KMS-11 (cell line): Measurements from ENCODE around the gene UBTD2.

ENCODE experiments used
- H2AFZ ChIP-seq: fragments of 200-600 bp; sonication (generic); 2 replicates; pipeline ENCODE4 v1.6.1; 2016; ENCODE audit warnings: antibody characterized with exemption, mixed run types, low read depth
- H3K27ac ChIP-seq: fragments of 200-600 bp; sonication (generic); 2 replicates; pipeline ENCODE4 v1.6.1; 2016; ENCODE audit warnings: mild to moderate bottlenecking, mixed run types
- H3K27me3 ChIP-seq: fragments of 200-600 bp; sonication (generic); 2 replicates; pipeline ENCODE4 v1.6.1; 2017; ENCODE audit warnings: mild to moderate bottlenecking, low read depth, mixed run types, moderate library complexity; ENCODE audit not compliant: insufficient read depth
- H3K36me3 ChIP-seq: fragments of 200-600 bp; sonication (generic); 2 replicates; pipeline ENCODE4 v1.6.1; 2017; ENCODE audit warnings: mild to moderate bottlenecking, mixed run types; ENCODE audit not compliant: insufficient read depth
- H3K4me1 ChIP-seq: fragments of 200-600 bp; sonication (generic); 2 replicates; pipeline ENCODE4 v1.6.1; 2016; ENCODE audit warnings: mild to moderate bottlenecking, low read depth, mixed run types; ENCODE audit not compliant: poor library complexity, severe bottlenecking
- H3K4me2 ChIP-seq: fragments of 200-600 bp; sonication (generic); 2 replicates; pipeline ENCODE4 v1.7.0; 2016; ENCODE audit warnings: mild to moderate bottlenecking, mixed run types
- H3K4me3 ChIP-seq: fragments of 200-600 bp; sonication (generic); IDR thresholded peaks from 2 replicates; pipeline ENCODE4 v1.6.1; 2017; ENCODE audit warnings: low read depth, low read length, mixed read lengths; ENCODE audit not compliant: insufficient read depth
- H3K79me2 ChIP-seq: fragments of 200-600 bp; sonication (generic); 2 replicates; pipeline ENCODE4 v1.6.1; 2016; ENCODE audit warnings: low read depth, mixed run types; ENCODE audit not compliant: insufficient read depth
- H3K9ac ChIP-seq: fragments of 200-600 bp; sonication (generic); 2 replicates; pipeline ENCODE4 v1.6.1; 2016; ENCODE audit warnings: mild to moderate bottlenecking, mixed run types
- H4K20me1 ChIP-seq: fragments of 200-600 bp; sonication (generic); 2 replicates; pipeline ENCODE4 v1.6.1; 2016; ENCODE audit warnings: mild to moderate bottlenecking, mixed run types; ENCODE audit not compliant: insufficient read depth
- CTCF ChIP-seq: fragments of 200-600 bp; sonication (generic); conservative IDR thresholded peaks from 2 replicates; pipeline ENCODE4 v1.6.1; 2017; ENCODE audit warnings: low read depth, mild to moderate bottlenecking, antibody characterized with exemption, low read length, moderate library complexity, mixed read lengths

UBTD2 gene

GRCh38 chr5:172285226-172286143, 1.9 kb upstream of the UBTD2 start:
- no peak for TF ChIP-seq CTCF
- Histone ChIP-seq H3K36me3 (no peaks in the 10 kb centered on the region), H3K79me2 (no peaks in the 10 kb centered on the region), H2AFZ (no peak overlapping the region), H3K27me3 (no peaks in the 10 kb centered on the region), H3K4me1 (peaks cover 4% of the 10 kb centered on the region), H3K27ac (no peak overlapping the region), H3K4me2 (peak overlapping the region; percentile 76; the same call in 1 of the 2 replicates), H3K4me3 (no peak overlapping the region), H3K9ac (no peak overlapping the region), H4K20me1 (no peaks in the 10 kb centered on the region)

DNA sequence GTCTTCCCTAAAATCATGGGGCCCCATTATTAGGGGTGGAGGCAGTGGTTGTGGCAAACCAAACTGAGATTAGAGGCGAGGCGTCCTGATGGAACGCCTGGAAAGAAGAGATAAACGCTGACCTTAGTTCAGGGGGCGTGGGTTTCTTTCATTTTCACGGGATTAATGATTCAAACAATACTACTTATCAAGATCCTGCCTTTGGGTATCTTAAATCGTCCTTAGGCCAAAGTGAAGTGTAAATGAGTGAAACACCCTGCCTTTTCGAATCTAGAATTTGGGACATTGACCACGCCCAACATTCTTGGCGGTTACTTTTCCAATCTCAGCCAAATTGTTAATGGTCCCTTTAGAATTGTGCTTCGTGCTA, 1.0 kb upstream of the UBTD2 start:
- Histone ChIP-seq H3K4me3 (no peak overlapping the region), H2AFZ (peak overlapping the region; percentile 49), H3K27me3 (no peaks in the 10 kb centered on the region), H3K9ac (peak overlapping the region; percentile 15; the same call in 1 of the 2 replicates), H3K36me3 (no peaks in the 10 kb centered on the region), H3K4me1 (peaks cover 4% of the 10 kb centered on the region), H3K4me2 (peak overlapping the region; percentile 76), H4K20me1 (no peaks in the 10 kb centered on the region), H3K79me2 (no peaks in the 10 kb centered on the region), H3K27ac (no peak overlapping the region)
- no peak for TF ChIP-seq CTCF

GRCh38 chr5:172283862-172284610, 472 bp upstream of the UBTD2 start:
- Histone ChIP-seq H4K20me1 (no peaks in the 10 kb centered on the region), H3K4me2 (peak overlapping the region; percentile 76), H3K4me1 (peaks cover 4% of the 10 kb centered on the region), H3K79me2 (no peaks in the 10 kb centered on the region), H3K9ac (peak overlapping the region; percentile 15; the same call in 1 of the 2 replicates), H3K4me3 (no peak overlapping the region), H3K36me3 (no peaks in the 10 kb centered on the region), H3K27me3 (no peaks in the 10 kb centered on the region), H3K27ac (no peak overlapping the region), H2AFZ (peak overlapping the region; percentile 49)
- no peak for TF ChIP-seq CTCF

DNA sequence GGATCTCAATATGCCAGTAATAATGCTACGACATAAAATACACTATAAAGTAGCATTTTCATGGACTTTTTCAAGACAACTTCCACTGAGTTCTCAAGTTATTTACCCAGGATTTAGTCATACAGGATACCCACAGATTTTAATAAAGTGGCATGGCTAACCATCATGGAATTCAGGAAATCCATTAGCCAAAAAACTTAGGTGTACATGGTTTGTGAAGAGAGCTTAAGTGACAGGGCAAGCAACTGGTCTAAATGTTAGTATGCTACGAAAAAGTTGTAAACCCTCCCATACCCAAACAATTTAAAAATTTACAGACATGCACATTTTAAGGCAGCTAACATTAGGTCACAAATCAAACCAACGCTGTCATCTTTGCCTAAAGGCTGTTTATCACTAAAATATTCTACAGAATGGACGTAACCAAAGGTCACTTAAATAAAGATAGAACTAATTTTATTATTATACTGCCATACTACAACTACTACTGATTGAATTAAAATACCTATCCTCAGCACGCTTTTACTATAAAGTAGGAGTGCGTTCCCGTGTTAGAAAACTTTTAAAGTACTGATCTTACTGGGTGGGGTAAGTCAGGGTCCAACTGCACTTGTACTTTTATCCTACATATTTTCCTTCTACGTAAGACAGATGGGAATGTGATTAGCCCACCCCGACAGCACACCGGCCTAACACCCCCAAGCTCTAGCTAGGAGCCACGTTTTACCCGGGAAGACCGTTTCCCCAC, 1.1 kb downstream of the UBTD2 start:
- Histone ChIP-seq H4K20me1 (no peaks in the 10 kb centered on the region), H3K4me2 (peak overlapping the region; percentile 73), H2AFZ (no peak overlapping the region; the same call in 1 of the 2 replicates), H3K9ac (peak overlapping the region; percentile 58; the same call in 1 of the 2 replicates), H3K27me3 (no peaks in the 10 kb centered on the region), H3K4me3 (no peak overlapping the region), H3K79me2 (no peaks in the 10 kb centered on the region), H3K27ac (no peak overlapping the region), H3K36me3 (no peaks in the 10 kb centered on the region), H3K4me1 (peaks cover 4% of the 10 kb centered on the region)
- no peak for TF ChIP-seq CTCF
